Left kidney (tissue), 2 donors: ENCODE measurements around the gene DHX9. TPM values are rescaled to one million over a fixed set of nuclear protein-coding genes. Genes with fewer than 3 reads are reported as not detected.
"Not testable (repeated sequence)": the region's sequence is repeated elsewhere in the genome, so short reads cannot be mapped to it uniquely, and the experiment has no call there.

ENCODE experiments used
- DNase-seq: peaks from one replicate; pipeline ENCODE4 v3.0.0-alpha.2; 2013
- polyA plus RNA-seq: library from polyadenylated mRNA; unstranded; fragments of 120-200 nt; gene quantifications from one replicate; pipeline ENCODE4 v1.2.1, GENCODE V29; 2013; ENCODE audit not compliant: insufficient read length

The DHX9 gene
- polyA plus RNA-seq, 1 donor, result 298 TPM

DNA sequence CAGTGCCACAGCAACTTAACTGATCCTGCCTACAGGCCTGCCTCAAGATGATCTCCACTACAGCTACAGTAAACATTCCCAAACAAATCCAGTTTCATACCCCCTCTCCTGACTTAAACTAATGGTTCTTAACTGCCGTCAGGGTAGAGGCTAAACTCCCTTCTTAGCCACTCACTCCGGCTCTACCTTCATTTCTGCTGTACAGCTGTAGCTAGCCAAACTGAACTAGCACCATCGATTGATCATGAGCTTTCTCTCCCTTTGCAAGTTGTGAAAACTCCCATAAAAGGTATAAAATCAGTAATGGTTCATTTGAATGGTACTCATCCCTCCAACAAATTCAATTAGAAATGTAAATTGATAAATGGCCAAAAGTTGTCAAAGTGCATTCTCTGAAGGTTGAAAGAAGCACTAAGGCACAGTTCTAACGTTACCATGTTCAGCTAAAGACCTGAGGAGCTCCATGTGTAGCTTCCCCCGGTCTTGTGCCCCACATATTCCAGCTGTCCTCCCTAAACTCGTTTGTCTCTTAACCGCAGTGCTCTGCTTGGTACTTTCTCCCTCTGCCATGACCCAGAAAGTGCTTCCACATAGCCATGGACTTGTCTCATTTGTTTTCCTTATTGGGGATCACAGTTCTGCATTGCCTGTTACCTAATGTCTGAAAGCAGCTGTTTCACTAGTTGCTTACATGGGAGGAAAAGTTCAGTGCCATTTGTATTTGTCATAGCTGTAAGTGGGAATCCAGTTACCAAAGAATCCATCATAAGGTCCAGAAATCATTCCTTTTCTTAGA, 49.8 kb downstream of the DHX9 start:
- no peak for DNase-seq

DNA sequence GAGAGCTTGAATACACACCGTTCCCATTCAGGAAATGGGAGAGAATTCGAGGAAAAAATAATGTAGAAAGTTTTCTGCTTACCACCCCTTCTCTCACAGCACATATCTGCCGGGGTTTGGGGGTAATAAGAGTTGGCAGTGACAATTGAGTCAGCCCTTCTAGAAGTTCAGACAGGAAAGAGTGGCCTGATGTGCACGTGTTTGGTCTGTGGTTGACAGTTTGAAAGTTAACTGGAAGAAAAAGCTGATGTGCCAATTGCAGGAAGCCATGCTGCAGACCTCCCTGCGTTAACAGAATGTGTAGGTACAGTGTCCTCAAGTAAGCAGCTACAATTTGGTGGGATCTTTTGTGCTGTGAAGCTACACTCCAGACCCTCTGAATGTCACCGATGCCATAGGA, 50.9 kb downstream of the DHX9 start:
- DNase-seq, result no peak

DNA sequence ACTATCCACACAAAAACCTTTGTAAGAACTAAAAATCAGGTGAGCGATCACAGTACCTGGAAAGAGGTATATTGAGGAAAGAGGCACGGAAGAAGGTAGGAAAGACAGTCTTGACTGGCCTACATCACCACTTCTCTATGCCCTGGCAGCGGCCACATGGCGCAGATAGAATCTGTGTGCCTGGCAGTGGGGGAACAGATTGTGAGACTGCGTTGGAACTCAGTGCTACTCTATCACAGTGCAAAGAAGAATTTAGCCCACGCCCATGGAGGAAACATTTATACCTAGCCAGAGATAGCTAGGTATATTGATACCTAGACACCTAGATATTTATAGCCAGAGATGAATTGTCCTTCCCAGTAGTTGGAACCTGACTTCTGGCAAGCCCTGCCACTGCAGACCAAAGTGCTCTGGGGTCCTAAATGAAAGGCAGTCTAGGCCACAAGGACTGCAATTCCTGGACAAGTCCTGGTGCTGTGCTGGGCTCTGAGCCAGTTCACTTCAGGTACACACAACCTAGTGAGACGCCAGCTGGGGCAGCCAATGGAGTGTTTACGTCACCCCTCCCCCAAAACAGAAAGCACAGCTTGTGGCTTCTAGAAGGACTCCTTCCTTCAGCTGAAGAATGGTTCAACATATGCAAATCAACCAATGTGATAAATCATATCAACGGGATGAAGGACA, 51.9 kb downstream of the DHX9 start:
- DNase-seq, result no peak

DNA sequence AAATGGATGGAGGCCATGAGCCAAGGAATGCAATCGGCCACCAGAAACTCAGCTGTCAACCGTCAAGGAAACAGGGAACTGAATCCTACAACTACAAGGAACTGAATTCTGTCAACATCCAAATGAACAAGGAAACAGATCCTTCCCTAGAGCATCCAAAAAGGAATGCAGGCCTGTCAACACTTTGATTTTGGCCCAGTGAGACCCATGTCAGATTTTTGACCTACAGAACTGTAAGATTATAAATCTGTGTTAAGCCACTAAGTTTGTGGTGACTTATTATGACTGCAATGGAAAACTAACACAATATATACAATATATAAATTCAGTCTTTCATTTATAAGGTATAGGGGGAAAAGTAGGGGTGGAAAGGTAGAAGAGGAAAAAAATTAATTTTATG, 58.5 kb downstream of the DHX9 start:
- DNase-seq, result no peak

DNA sequence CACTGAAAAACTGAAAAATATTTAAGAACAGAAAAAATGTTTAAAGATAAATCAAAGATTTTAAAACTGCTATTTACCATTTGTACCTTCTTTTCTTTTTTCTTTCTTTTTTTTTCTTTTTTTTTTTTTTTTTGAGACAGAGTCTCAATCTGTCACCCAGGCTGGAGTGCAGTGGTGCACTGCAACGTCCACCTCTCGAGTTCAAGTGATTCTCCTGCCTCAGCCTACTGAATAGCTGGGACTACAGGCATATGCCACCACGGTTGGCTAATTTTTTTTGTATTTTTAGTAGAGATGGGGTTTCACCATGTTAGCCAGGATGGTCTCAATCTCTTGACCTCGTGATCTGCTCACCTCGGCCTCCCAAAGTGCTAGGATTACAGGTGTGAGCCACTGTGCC, 62.8 kb downstream of the DHX9 start:
- not testable (repeated sequence) for DNase-seq

DNA sequence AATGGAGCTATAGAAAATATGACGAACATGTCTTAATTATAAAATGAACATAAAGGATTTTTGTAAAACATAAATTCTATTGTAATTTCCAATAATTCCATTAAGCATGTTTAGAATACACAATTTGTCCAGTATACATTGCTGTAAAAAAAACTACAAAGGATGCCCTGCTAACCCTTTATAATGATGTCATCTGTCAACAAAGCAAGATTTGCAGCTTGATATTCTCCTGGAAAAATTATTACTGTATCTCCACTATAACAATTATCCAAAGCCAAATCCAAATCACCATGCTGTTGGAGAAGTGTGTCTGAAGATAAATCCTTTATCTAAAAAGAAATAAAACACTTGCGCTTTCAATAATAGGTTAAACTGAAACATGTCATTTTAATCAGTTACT, 66.2 kb downstream of the DHX9 start:
- DNase-seq, result no peak

DNA sequence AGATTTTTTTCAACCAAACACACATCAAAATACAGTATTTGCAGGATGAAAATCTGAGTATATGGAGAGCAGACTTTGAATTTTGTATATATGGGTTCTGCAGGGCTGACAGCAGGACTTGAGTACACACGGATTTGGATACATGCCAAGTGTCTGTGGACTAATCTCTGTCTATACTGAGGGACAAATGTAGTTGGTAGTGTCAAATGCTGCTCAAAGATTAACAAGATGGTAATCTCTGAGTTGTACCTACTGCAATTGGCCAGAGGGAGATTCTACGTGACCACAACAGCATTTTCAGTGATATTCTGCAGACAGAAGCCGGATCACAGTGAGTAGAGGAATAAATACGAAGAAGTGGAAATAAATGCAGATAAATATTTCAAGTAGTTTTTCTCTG, 70.4 kb downstream of the DHX9 start:
- DNase-seq, result no peak

DNA sequence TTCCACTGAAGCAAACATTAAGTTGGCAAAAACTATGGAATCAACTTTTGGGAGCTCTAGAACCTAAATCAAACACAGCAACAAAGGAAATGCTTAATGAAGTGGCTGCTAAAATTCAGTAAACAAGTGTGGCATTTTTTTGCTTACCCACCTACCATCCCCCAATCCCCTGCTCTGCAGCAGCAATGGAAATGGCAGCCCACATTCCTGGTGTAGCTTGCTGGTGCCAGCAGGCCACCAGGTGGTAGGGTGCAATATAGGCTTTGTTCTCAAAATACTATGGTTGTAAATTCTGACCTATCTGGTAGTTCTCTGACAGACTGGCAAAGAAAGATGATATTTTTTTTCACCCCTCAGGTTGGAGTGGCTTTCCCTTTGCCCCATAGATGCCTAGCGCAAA, 71.0 kb downstream of the DHX9 start:
- no peak for DNase-seq

DNA sequence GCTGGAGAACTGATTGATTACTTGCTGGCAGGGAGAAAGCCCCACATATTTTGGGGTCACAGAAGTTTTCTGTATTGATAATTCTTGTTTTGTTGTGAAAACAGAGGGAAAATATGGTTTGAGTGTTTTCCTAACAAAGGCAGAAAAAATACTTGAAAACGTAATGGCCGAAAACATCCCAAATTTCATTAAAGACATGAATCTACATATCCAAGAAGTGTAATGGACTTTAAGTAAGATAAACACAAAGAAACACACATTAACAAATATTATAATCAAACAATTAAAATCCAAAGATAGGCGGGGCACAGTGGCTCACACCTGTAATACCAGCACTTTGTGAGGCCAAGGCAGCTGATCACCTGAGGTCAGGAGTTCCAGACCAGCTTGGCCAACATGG, 74.3 kb downstream of the DHX9 start:
- no peak for DNase-seq

DNA sequence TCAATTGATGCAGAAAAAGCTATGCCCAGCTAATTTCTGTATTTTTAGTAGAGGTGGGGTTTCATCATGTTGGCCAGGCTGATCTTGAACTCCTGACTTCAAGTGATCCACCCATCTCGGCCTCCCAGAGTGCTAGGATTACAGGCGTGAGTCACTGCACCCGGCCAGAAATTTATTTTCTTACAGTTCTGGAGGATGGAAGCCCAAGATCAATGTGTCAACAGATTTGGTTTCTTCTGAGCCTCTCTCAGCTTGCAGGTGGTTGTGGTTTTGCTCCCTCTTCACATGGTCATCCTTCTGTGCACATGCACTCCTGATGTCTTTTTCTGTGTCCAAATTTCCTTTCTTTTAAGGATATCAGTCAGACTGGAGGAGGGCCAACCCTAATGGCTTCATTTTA, 78.2 kb downstream of the DHX9 start:
- DNase-seq, result no peak

DNA sequence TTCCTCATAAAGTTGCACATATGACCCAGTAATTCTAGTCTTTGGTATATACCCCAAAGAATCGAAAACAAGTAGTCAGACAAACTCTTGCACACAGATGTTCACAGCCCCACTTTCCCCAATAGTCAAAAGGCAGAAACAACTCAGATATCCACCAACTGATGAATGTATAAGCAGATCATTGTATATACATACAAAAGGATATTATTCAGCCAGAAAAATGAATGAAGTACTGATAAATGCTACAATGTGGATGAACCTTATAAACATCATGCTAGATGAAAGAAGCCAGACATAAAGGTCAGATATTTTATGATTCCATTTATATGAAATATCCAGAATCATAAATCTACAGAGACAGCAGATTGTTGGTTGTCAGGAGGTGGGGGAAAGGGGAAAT, 86.5 kb downstream of the DHX9 start:
- DNase-seq, result no peak

DNA sequence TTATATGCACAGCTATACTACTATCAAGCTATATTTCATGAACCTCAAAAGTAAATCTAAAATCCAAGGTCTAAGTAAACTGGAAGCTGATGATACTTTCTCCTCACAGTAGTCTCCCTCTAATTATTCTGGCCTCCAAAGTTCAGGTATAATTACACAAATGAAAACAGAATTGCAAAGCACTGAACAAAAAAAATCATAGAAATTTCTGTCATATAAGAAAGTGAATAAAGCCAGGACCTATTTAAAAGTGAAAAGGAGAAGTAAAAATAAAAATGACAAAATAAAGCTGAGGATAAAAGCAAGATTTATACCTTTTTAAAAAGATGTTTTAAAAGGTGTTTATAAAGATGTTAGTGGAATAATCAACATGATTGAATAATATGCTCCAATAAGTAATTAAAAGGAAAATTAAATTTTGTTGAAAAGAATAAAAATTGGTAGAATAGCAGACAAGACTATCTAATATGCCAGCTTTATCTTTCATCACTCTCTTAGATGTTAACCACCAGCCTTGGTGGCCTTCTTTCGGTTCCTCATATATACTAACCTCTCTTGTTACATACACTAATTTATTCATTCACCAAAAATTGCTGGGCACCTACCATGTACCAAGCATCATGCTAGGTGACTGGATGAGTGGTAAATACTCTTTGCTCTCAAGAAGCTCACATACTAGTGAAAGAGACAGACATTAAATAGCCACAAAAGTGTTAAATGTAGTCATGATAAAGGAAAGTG, 88.7 kb downstream of the DHX9 start:
- no peak for DNase-seq

DNA sequence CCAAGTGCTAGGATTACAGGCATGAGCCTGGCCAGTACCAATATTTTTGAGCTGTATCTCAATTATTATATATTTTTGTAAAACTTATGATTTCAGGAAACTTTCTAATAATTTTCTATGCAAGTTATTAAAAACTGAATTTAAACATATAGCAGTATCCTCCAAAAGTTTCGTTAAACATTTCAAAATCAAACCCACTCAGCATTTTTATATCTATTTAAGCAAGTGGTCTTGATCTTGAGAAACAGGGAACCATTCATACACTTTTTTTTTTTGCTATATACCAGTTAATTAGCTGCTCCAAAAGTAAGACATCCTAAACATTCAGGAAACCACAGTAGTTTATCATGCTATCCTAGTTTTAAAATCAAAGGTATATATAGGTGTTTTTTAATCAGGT, 91.8 kb downstream of the DHX9 start:
- DNase-seq, result no peak

DNA sequence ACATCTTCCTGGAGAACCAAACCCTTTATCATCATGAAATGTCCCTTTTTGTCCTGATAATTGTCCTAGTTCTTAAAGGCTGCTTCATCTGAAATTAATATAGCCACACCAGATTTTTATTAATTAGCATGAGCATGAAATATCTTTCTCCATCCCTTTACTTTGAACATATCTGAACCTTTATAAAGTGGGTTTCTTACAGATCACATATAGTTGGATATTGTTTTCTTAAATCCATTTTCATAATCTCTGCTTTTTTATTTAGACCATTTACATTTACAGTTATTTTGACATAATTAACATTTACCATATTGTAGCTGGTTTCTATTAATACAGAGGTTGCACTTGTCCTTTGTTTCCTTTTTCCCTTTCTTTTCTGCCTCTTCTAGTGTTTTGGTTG, 96.6 kb downstream of the DHX9 start:
- no peak for DNase-seq

Other genes with a start within 250 kb of the DHX9 start
- 0.96 TPM for gene RGS16, start 235.0 kb upstream of the DHX9 start, polyA plus RNA-seq
- gene RGS8, start 154.8 kb upstream of the DHX9 start, polyA plus RNA-seq, result 0.12 TPM
- gene NPL, start 49.6 kb upstream of the DHX9 start, polyA plus RNA-seq, result 9.0 TPM
- gene SHCBP1L, start 113.8 kb downstream of the DHX9 start, polyA plus RNA-seq, result 0.55 TPM
- 297 TPM for gene LAMC1, start 184.1 kb downstream of the DHX9 start, polyA plus RNA-seq